Measurements from ENCODE around the gene AGBL4.

AGBL4 gene

DNA sequence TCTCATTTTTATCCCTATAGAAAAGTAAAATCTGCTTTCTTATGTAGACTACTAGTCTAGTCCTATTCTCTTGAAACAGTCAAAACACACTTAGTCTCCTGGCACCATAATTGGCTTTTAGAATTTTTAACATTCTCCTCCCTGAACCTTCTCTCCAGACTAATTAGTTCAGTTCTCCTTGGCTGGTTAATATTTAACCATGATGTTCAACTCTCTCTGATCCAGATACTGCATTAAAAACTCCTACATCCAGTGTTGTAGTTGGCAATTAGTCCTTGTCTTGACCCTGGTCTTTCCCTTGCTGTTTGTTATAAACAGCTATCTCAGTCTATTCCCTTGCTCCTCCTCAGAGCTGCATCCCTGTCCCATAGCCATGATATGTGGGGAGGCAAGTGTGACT is 824.2 kb downstream of the AGBL4 start (continued):
- TF ChIP-seq, protein P1, sequence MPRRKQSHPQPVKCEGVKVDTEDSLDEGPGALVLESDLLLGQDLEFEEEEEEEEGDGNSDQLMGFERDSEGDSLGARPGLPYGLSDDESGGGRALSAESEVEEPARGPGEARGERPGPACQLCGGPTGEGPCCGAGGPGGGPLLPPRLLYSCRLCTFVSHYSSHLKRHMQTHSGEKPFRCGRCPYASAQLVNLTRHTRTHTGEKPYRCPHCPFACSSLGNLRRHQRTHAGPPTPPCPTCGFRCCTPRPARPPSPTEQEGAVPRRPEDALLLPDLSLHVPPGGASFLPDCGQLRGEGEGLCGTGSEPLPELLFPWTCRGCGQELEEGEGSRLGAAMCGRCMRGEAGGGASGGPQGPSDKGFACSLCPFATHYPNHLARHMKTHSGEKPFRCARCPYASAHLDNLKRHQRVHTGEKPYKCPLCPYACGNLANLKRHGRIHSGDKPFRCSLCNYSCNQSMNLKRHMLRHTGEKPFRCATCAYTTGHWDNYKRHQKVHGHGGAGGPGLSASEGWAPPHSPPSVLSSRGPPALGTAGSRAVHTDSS (tag by site-specific recombination; IDR thresholded peaks at IDR 0.05): no peak
- TF ChIP-seq ZNF140 (tag by site-specific recombination; IDR thresholded peaks at IDR 0.05): no peak
- TF ChIP-seq, protein P2, sequence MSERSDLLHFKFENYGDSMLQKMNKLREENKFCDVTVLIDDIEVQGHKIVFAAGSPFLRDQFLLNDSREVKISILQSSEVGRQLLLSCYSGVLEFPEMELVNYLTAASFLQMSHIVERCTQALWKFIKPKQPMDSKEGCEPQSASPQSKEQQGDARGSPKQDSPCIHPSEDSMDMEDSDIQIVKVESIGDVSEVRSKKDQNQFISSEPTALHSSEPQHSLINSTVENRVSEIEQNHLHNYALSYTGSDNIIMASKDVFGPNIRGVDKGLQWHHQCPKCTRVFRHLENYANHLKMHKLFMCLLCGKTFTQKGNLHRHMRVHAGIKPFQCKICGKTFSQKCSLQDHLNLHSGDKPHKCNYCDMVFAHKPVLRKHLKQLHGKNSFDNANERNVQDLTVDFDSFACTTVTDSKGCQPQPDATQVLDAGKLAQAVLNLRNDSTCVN (tag by site-specific recombination; optimal IDR thresholded peaks at IDR 0.05): no peak

DNA sequence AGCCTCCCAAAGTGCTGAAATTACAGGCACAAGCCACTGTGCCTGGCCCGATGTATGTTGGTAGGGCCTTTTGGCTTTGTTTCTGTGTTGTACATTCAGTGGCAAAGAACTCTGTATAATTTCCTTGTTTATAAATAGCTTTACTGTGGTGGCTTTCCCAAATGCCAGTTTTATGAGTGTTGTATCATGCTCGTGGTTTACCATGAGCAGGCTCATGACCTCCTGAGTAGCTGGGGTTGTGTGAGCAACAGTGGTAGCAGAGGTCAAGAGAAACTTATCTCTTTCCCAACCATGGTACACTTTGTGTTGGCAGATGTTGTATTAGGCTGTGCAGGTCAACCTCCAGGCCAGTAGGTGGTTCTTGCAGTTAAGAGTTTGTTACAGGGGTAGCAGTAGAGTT is 826.7 kb downstream of the AGBL4 start:
- no peak overlapping the region for H3K27ac ChIP-seq (ENCODE audit: extremely low read depth, low read depth, low read length)
- H3K9me3 ChIP-seq (ENCODE audit: control insufficient read depth, insufficient read depth, low read depth, low read length): no peaks in the 10 kb centered on the region
- TF ChIP-seq ZNF658 (tag by site-specific recombination; IDR thresholded peaks at IDR 0.05) (no peak), YY2 (tag by site-specific recombination; IDR thresholded peaks at IDR 0.05) (no peak), ZSCAN16 (tag by site-specific recombination; IDR thresholded peaks at IDR 0.05) (no peak), ZNF600 (tag by site-specific recombination; IDR thresholded peaks at IDR 0.05) (no peak), ZBTB21 (tag by site-specific recombination; IDR thresholded peaks at IDR 0.05) (no peak), HOXA7 (CRISPR knock-in tag; IDR thresholded peaks at IDR 0.05; ENCODE audit: borderline replicate concordance) (no peak), ZNF473 (tag by site-specific recombination; IDR thresholded peaks at IDR 0.05) (no peak), ZSCAN30 (tag by site-specific recombination; IDR thresholded peaks at IDR 0.05) (no peak), ZNF10 (tag by site-specific recombination; IDR thresholded peaks at IDR 0.05) (no peak), ZNF416 (tag by site-specific recombination; IDR thresholded peaks at IDR 0.05) (no peak), ZNF561 (tag by site-specific recombination; IDR thresholded peaks at IDR 0.05; ENCODE audit: borderline replicate concordance) (no peak), ZFP41 (tag by site-specific recombination; IDR thresholded peaks at IDR 0.05; ENCODE audit: borderline replicate concordance) (no peak), ZNF768 (tag by site-specific recombination; IDR thresholded peaks at IDR 0.05) (no peak), PRDM1 (tag by site-specific recombination; IDR thresholded peaks at IDR 0.05) (no peak), GLI2 (tag by site-specific recombination; IDR thresholded peaks at IDR 0.05; ENCODE audit: borderline replicate concordance, low read depth) (no peak)
- TF ChIP-seq, protein P3, sequence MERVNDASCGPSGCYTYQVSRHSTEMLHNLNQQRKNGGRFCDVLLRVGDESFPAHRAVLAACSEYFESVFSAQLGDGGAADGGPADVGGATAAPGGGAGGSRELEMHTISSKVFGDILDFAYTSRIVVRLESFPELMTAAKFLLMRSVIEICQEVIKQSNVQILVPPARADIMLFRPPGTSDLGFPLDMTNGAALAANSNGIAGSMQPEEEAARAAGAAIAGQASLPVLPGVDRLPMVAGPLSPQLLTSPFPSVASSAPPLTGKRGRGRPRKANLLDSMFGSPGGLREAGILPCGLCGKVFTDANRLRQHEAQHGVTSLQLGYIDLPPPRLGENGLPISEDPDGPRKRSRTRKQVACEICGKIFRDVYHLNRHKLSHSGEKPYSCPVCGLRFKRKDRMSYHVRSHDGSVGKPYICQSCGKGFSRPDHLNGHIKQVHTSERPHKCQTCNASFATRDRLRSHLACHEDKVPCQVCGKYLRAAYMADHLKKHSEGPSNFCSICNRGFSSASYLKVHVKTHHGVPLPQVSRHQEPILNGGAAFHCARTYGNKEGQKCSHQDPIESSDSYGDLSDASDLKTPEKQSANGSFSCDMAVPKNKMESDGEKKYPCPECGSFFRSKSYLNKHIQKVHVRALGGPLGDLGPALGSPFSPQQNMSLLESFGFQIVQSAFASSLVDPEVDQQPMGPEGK (tag by site-specific recombination; IDR thresholded peaks at IDR 0.05): no peak
- TF ChIP-seq, protein P4, sequence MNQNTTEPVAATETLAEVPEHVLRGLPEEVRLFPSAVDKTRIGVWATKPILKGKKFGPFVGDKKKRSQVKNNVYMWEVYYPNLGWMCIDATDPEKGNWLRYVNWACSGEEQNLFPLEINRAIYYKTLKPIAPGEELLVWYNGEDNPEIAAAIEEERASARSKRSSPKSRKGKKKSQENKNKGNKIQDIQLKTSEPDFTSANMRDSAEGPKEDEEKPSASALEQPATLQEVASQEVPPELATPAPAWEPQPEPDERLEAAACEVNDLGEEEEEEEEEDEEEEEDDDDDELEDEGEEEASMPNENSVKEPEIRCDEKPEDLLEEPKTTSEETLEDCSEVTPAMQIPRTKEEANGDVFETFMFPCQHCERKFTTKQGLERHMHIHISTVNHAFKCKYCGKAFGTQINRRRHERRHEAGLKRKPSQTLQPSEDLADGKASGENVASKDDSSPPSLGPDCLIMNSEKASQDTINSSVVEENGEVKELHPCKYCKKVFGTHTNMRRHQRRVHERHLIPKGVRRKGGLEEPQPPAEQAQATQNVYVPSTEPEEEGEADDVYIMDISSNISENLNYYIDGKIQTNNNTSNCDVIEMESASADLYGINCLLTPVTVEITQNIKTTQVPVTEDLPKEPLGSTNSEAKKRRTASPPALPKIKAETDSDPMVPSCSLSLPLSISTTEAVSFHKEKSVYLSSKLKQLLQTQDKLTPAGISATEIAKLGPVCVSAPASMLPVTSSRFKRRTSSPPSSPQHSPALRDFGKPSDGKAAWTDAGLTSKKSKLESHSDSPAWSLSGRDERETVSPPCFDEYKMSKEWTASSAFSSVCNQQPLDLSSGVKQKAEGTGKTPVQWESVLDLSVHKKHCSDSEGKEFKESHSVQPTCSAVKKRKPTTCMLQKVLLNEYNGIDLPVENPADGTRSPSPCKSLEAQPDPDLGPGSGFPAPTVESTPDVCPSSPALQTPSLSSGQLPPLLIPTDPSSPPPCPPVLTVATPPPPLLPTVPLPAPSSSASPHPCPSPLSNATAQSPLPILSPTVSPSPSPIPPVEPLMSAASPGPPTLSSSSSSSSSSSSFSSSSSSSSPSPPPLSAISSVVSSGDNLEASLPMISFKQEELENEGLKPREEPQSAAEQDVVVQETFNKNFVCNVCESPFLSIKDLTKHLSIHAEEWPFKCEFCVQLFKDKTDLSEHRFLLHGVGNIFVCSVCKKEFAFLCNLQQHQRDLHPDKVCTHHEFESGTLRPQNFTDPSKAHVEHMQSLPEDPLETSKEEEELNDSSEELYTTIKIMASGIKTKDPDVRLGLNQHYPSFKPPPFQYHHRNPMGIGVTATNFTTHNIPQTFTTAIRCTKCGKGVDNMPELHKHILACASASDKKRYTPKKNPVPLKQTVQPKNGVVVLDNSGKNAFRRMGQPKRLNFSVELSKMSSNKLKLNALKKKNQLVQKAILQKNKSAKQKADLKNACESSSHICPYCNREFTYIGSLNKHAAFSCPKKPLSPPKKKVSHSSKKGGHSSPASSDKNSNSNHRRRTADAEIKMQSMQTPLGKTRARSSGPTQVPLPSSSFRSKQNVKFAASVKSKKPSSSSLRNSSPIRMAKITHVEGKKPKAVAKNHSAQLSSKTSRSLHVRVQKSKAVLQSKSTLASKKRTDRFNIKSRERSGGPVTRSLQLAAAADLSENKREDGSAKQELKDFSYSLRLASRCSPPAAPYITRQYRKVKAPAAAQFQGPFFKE (tag by site-specific recombination; IDR thresholded peaks at IDR 0.05; ENCODE audit: borderline replicate concordance): no peak
- TF ChIP-seq, protein P5, sequence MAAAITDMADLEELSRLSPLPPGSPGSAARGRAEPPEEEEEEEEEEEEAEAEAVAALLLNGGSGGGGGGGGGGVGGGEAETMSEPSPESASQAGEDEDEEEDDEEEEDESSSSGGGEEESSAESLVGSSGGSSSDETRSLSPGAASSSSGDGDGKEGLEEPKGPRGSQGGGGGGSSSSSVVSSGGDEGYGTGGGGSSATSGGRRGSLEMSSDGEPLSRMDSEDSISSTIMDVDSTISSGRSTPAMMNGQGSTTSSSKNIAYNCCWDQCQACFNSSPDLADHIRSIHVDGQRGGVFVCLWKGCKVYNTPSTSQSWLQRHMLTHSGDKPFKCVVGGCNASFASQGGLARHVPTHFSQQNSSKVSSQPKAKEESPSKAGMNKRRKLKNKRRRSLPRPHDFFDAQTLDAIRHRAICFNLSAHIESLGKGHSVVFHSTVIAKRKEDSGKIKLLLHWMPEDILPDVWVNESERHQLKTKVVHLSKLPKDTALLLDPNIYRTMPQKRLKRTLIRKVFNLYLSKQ (tag by site-specific recombination; IDR thresholded peaks at IDR 0.05; ENCODE audit: borderline replicate concordance): no peak
- TF ChIP-seq, protein P6, sequence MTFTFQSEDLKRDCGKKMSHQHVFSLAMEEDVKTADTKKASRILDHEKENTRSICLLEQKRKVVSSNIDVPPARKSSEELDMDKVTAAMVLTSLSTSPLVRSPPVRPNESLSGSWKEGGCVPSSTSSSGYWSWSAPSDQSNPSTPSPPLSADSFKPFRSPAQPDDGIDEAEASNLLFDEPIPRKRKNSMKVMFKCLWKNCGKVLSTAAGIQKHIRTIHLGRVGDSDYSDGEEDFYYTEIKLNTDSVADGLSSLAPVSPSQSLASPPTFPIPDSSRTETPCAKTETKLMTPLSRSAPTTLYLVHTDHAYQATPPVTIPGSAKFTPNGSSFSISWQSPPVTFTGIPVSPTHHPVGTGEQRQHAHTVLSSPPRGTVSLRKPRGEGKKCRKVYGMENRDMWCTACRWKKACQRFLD (tag by site-specific recombination; IDR thresholded peaks at IDR 0.05): no peak
- ChIA-PET CTCF (no interaction called here), POLR2A (no interaction called here)
- H3K4me1 ChIP-seq (ENCODE audit: control insufficient read depth, insufficient read depth, low read length): no peaks in the 10 kb centered on the region
- H3K36me3 ChIP-seq (ENCODE audit: control insufficient read depth in 2 of 2, insufficient read depth in 1 of 2, low read length in 2 of 2): no peaks in the 10 kb centered on the region
- H3K4me3 ChIP-seq (ENCODE audit: low read depth, low read length): no peak overlapping the region

All from HEK293 (cell line).